Lower lobe of right lung (tissue), 2 donors: ENCODE data around the gene CDCA8. TPM values are rescaled to one million over a fixed set of nuclear protein-coding genes. Genes with fewer than 3 reads are reported as not detected.

Experiments
- ATAC-seq, 2 donors: fragments of 200-7000 bp; cut with Tn5 transposase; one replicate each; pipeline ENCODE4 v1.9.1; 2020 to 2022; ENCODE audit warnings: mild to moderate bottlenecking in 2 of 2, moderate library complexity in 2 of 2
- DNase-seq: peaks from one replicate; pipeline ENCODE4 v3.0.0-alpha.2; 2020
- H3K27ac ChIP-seq: fragments of 200-600 bp; one replicate; pipeline ENCODE4 v1.8.0; 2022
- H3K27me3 ChIP-seq: fragments of 200-600 bp; one replicate; pipeline ENCODE4 v1.8.0; 2022; ENCODE audit warnings: low read depth
- H3K36me3 ChIP-seq: fragments of 200-600 bp; one replicate; pipeline ENCODE4 v1.8.0; 2022; ENCODE audit warnings: mild to moderate bottlenecking
- H3K4me1 ChIP-seq: fragments of 200-600 bp; one replicate; pipeline ENCODE4 v1.8.0; 2022
- H3K4me3 ChIP-seq: fragments of 200-600 bp; one replicate; pipeline ENCODE4 v1.8.0; 2022; ENCODE audit warnings: mild to moderate bottlenecking
- H3K9me3 ChIP-seq: fragments of 200-600 bp; one replicate; pipeline ENCODE4 v1.8.0; 2022
- CTCF ChIP-seq: fragments of 200-600 bp; IDR thresholded peaks from one replicate; pipeline ENCODE4 v1.8.0; 2022; ENCODE audit warnings: antibody characterized with exemption, mild to moderate bottlenecking
- intact Hi-C: fragments of 100-400 bp; cut with DNase I; formaldehyde crosslinking; loops from one replicate; pipeline ENCODE4 v1.11.0; 2022
- long read RNA-seq: library from polyadenylated mRNA; unstranded; transcript quantifications from one replicate; pipeline ENCODE4 v2.0.0, GENCODE V29; 2021
- total RNA-seq: library from RNA; stranded (reverse); fragmentation: NEBNext Ultra II Directional; extraction: Animal tissue kit (Norgen Biotek cat#: 25700); gene quantifications from one replicate; pipeline ENCODE4 v1.2.1, GENCODE V29; 2021
- donor health status: DM: no; HTN: yes; CAD: no; lungs with severe emphysema.

CDCA8 gene
- total RNA-seq: 1.7 TPM
- long read RNA-seq, partial matches to known transcripts: 1 of 1 reads
- long read RNA-seq, other reads (novel, unspliced or antisense): 0 of 1 reads

DNA sequence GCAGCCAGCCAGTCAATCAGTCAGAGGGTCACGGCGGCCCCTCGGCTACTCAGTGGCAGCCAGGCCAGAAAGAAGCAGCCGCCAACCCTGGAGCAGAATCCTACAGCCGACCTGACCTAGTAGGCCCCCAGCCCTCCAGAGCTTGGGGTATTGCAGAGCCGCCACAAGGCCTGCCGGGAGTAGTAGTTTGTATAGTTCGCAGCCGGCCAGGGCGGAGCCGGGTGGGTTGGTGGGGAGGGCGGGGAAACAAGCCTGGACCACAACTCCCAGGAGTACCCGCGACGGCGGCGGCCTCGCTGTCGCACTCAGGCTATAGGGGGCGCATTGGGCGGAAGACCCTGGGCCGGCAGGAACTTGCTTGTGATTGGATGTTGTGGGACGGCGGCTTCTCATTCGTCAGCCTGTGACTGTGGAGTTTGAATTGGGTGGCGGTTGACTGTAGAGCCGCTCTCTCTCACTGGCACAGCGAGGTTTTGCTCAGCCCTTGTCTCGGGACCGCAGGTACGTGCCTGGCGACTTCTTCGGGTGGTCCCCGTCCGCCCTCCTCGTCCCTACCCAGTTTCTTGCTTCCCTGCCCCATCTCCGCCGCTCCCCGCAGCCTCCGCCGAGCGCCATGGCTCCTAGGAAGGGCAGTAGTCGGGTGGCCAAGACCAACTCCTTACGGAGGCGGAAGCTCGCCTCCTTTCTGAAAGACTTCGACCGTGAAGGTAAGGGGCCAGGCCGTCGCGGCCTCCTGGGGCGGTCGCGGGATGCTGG, at the start of gene CDCA8:
Gene CDCA8, plus strand, starts transcription at position 439 of the 756 bp plus-strand sequence. Its CDS starts 175 bp downstream, at position 614.
- DNase-seq (peak; percentile 98), ATAC-seq (peak; percentile 97 to 98)
- peak within 1 kb of the TSS; percentile 96 for H3K4me3 ChIP-seq
- intact Hi-C loops: no loop called here
- H3K9me3 ChIP-seq: no peaks in the 10 kb centered on the region
- H3K27me3 ChIP-seq: no peaks in the 10 kb centered on the region
- H3K27ac ChIP-seq: peak within 1 kb of the TSS; percentile 88
- H3K4me1 ChIP-seq: peaks cover 33% of the 10 kb centered on the region
- peak; percentile 73 for TF ChIP-seq CTCF
- H3K36me3 ChIP-seq: peaks cover 7% of the 10 kb centered on the region

GRCh38 chr1:37647281-37647680, 45.0 kb upstream of the CDCA8 start:
- DNase-seq (no peak), ATAC-seq (no peak)
- peaks cover 6% of the 10 kb centered on the region for H3K27me3 ChIP-seq
- intact Hi-C loops: no loop called here
- no peaks in the 10 kb centered on the region for H3K9me3 ChIP-seq
- no peaks in the 10 kb centered on the region for H3K36me3 ChIP-seq
- H3K4me1 ChIP-seq: no peaks in the 10 kb centered on the region
- H3K27ac ChIP-seq: no peak overlapping the region
- no peak for TF ChIP-seq CTCF
- no peak overlapping the region for H3K4me3 ChIP-seq

DNA sequence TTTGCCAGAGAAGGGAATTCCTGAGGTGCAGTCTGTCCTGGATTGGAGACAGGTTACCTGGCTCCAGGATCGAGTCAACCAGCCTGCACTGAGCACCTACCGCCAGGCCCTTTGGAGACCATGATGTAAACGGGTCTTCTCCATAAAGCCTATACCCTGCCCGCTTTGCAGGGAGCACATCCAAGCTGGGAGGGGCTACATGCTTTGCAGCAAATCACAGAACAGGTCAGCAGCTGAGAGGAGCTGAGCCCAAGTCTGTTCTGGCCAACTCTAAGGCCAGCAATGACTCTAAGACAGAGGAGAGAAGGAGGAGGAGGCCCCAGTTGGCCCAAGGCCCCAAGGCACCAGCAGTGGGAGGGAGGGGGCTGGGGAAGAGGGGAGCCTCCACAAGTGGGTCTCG, 42.1 kb upstream of the CDCA8 start:
- Histone ChIP-seq H3K9me3 (no peaks in the 10 kb centered on the region), H3K4me3 (no peak overlapping the region), H3K27ac (no peak overlapping the region), H3K27me3 (peaks cover 6% of the 10 kb centered on the region), H3K36me3 (no peaks in the 10 kb centered on the region), H3K4me1 (no peaks in the 10 kb centered on the region)
- peak in 1 of 2 donors; percentile 23 for ATAC-seq
- no peak for TF ChIP-seq CTCF
- DNase-seq: no peak
- intact Hi-C loops: no loop called here

DNA sequence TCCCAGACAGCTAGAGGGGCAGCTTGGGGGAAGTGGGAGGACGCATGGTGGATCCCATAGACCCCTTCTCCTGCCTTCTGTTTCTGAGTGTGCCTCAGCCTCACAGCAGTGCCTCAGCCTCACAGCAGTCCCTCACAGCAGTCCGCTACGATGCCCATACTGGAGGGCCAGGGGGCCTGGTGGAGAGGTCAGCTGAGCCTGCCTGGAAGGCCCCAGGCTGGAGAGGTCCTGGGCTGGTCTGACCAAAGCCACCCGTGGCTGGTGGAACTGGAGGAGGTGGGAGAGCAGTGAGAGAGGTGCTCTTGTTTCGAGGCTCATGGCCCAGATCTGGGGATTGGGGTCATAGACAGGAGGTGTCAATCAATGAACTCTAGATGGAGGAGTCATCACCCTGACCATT, 41.6 kb upstream of the CDCA8 start:
- DNase-seq (no peak), ATAC-seq (no peak)
- Histone ChIP-seq H3K27me3 (peaks cover 6% of the 10 kb centered on the region), H3K36me3 (no peaks in the 10 kb centered on the region), H3K9me3 (no peaks in the 10 kb centered on the region), H3K4me3 (no peak overlapping the region), H3K27ac (no peak overlapping the region), H3K4me1 (no peaks in the 10 kb centered on the region)
- intact Hi-C loops: no loop called here
- TF ChIP-seq CTCF: no peak

GRCh38 chr1:37651803-37652202, 40.5 kb upstream of the CDCA8 start:
- Histone ChIP-seq H3K9me3 (no peaks in the 10 kb centered on the region), H3K27me3 (peaks cover 6% of the 10 kb centered on the region), H3K36me3 (no peaks in the 10 kb centered on the region), H3K4me1 (no peaks in the 10 kb centered on the region), H3K27ac (no peak overlapping the region), H3K4me3 (no peak overlapping the region)
- intact Hi-C loops: no loop called here
- DNase-seq (no peak), ATAC-seq (no peak)
- no peak for TF ChIP-seq CTCF
